LNCAP (cell line): ENCODE measurements around the gene GNLY.

Experiments used
- CTCF ChIP-seq: fragments of 450-650 bp; IDR thresholded peaks from 2 replicates; pipeline ENCODE4 v1.5.1; 2017; ENCODE audit warnings: mild to moderate bottlenecking

Gene GNLY

GRCh38 chr2:85722519-85722918 is 28.4 kb downstream of the GNLY start:
- no peak for TF ChIP-seq CTCF

GRCh38 chr2:85723707-85724360 is 29.7 kb downstream of the GNLY start:
- TF ChIP-seq CTCF, result no peak

GRCh38 chr2:85724731-85725181 is 30.6 kb downstream of the GNLY start:
- TF ChIP-seq CTCF, result no peak

- TF ChIP-seq CTCF, result no peak
Measured at GRCh38 chr2:85725451-85725850, 31.3 kb downstream of the GNLY start.

- no peak for TF ChIP-seq CTCF
Measured at GRCh38 chr2:85727798-85728197, 33.6 kb downstream of the GNLY start.

GRCh38 chr2:85728342-85728741 is 34.2 kb downstream of the GNLY start:
- TF ChIP-seq CTCF, result no peak

- peak; percentile 87 for TF ChIP-seq CTCF
Measured at GRCh38 chr2:85728883-85729824, 35.0 kb downstream of the GNLY start.
